HG02870 (cell line): Measurements from ENCODE around the gene NCBP3.
"Not testable (repeated sequence)": the region's sequence is repeated elsewhere in the genome, so short reads cannot be mapped to it uniquely, and the experiment has no call there.

Source experiments
- ATAC-seq: cut with Tn5 transposase; IDR thresholded peaks from one replicate; pipeline ENCODE4 v1.9.1; 2021; ENCODE audit warnings: mild to moderate bottlenecking, moderate library complexity; ENCODE audit not compliant: unreplicated experiment

NCBP3 gene

DNA sequence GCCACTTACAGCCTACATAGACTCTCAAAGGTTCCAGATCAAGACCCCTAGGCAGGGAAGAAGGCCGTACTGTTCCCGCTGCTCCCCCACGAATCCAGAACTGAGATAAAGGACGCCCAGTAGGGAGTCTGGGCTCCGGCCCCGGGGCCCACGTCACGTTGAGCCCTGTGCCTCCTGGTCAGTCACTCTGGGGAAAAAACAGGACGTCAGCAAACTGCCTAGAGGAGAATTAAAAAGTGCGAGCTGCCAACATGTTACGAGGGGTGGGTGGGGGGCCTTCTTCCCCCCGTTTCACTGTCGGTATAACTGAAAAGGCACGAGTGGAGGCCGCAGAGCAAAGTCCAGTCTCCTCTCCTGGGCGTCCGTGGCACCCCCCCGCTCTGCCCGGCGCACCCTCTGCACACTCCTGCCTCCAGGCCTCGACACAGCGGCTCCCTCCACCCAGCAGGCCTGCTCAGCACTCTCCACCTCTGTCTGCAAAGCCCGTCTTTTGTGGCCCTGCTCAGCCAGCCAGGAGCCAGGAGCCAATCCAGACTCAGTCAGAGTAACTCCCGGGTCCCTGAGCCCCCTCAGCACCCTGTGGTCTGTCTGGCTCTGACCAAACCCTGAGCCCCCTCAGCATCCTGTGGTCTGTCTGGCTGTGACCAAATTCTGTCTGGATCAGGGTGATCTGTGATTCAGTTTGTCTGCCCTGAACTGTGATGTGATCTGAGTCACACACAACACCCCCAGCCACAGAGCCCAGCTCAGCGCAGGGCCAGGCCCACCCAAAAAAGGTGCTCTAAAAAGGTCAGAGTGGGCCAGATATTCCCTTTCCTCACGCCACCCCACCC is 51.3 kb downstream of the NCBP3 start:
- no peak for ATAC-seq

DNA sequence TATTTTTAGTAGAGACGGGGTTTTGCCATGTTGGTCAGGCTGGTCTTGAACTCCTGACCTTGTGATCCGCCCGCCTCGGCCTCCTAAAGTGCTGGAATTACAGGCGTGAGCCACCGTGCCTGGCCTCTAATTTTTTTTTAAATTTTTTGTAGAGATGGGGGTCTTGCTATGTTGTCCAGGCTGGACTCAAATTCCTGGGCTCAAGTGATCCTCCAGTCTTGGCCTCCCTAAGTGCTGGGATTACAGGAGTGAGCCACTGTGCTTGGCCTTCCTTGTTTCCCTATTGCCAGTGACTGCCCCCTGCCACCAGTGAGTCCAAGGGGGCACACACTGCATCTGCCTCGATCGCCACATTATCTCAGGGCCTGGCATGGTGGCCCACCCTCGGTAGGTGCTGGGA is 51.9 kb downstream of the NCBP3 start:
- not testable (repeated sequence) for ATAC-seq

DNA sequence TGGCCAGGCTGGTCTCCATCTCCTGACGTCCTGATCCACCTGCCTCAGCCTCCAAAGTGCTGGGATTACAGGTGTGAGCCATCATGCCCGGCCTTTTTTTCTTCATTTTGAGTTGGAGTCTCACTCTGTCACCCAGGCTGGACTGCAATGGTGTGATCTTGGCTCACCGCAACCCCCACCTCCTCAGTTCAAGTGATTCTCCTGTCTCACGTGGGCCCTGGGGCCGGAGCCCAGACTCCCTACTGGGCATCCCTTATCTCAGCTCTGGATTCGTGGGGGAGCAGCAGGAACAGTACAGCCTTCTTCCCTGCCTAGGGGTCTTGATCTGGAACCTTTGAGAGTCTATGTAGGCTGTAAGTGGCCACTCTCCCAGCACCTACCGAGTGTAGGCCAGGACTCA is 52.8 kb downstream of the NCBP3 start:
- not testable (repeated sequence) for ATAC-seq

DNA sequence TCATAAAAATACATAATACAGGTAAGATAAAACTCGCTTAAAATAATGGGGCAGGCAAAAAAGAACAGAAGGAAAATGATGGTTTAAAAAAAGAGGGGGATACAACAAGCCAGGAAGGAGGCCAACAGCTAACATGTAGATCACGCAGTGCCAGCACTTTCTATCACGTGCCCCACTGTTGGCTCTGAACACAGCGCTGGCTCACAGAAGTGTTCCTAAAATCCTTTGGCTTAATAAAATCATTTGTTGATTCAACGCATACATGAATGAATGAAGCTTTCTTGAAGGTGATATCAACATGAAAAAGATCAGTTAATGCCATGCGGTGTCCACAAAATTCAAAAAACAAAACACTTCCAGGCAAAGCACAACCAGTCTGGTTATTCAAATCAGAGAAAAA is 53.6 kb downstream of the NCBP3 start:
- no peak for ATAC-seq

DNA sequence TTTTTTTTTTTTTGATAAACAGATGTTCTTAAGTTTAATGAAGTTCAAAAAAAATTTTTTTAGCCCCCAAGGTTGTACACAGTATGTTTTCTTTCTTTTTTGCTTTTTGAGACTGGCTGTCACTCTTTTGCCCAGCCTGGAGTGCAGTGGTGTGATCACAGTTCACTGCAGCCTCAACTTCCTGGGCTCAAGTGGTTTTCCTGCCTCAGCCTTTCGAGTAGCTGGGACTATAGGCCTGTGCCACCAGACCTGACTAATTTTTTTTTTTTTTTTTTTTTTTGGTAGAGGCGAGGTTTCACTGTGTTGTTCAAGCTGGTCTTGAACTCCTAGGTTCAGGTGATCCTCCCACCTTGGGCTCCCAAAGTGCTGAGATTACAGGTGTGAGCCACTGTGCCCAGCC is 57.8 kb downstream of the NCBP3 start:
- no peak for ATAC-seq

DNA sequence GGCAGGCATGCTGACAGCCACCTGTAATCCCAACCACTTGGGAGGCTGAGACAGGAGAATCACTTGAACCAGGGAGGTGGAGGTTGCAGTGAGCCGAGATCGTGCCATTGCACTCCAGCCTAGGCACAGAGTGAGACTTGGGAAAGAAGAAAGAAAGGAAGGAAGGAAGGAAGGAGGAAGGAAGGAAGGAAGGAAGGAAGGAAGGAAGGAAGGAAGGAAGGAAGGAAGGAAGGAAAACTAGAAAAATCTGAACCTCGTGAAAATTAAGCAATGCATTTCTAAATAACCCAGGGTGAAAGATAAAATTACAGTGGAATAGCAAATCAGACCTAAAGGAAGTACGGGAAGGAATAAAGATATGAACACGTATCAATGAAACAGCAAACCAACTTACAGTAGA is 60.7 kb downstream of the NCBP3 start:
- ATAC-seq, result not testable (repeated sequence)

DNA sequence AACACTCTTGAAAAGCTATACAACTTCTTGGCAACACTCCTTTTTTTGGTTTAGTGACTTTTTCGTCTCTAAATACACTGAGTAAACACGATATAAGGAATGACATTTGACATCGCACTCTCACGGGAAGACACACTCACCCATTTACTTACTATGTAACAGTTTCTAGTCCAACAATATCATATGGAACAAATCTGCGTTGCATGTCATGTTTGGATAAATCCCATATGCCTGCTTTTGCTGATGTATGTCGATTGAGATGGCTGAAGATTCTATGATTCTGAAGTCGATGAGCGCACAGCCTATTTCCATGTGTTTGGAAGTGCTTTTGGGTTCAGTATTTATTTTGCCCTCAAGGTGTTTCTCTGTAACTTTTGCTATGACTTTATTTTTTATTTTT is 63.3 kb downstream of the NCBP3 start:
- ATAC-seq, result no peak

DNA sequence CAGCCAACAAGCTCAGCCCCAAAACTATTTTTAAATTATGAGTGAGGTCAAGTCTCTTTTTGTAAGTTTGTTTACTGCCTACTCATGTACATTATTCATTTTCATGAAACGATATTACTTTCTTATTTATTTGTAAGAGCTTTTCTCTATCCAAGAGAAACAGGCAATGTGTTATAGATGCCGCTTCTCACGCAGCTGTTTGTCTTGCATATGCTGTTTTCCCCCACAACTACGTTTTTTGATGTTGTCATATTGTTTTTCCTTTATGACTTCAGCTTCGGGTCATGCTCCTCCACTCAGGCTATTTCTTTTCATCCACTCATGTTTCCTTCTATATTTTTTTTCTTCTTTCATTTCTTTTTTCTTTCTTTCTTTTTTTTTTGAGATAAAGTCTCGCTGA is 65.1 kb downstream of the NCBP3 start:
- no peak for ATAC-seq

DNA sequence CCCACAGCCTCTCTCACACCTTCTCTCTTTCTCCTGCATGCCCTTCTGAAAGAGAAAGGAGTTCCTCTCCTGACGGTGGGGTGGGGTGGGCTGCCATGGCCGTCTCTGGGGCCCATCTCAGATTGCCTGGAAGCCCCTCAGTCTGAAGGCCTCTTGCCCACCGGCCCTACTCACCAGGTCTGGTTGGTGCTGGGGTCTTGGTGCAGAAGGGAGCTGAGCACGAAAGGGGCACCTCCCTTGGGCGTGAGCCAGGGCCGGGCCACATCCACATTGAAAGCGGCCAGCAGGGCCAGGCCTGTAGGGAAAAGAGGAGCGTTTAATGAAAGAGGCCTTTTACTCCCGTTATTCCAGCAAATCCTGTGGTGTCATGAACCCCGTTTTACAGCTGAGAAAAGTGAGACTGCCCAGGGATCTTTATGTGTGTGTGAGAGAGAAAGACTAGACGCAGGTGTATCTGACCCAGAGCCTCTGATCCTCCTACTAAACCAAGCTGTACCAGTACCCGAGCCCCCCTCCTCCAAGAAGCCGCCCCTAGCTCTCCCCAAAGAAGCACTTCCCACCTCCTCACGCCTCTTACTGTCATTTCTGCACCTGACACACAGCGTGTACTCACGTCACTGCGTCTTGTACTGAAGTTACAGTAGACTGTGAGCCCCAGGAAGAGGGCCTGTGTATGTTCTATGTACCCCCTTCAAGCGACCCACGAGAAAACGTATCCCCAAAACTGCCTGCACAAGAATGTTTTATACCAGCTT is 68.5 kb downstream of the NCBP3 start:
- no peak for ATAC-seq

DNA sequence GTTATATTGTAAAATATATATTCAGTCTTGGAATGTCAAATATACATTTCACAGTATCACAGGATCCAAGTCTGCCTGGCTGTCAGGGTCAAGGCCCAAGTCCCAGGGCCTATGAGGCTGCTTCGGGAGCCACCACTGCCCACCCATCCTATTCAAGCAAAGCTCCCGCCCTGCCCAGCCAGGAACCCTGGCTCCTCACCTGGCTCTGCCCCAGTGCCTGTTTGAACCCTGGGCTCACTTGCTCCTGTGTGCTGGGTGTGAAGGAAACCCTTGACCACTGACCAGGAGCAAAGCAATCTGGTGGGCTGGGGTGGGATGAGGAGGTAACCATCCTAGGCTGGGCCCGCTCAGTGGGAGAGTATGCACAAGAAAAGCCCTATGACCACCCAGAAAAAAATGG is 72.1 kb downstream of the NCBP3 start:
- ATAC-seq, result no peak

DNA sequence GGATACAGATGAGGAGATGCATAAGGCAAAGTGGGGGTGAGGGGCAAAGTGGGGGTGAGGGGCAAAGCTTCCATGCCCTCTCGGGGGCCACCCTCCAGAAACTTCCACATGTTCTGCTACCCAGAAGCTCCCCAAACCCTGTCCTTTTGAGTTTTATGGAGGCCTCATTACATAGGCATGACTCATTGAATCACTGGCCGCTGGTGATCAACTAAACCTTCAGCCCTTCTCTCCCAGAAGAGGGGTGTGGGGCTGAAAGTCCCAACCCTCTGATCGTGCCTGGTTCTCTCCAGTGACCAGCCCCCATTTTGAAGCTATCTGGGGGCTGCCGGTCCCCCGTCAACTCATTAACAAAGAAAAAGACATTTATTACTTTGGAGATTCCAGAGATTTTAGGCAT is 72.5 kb downstream of the NCBP3 start:
- ATAC-seq, result no peak

DNA sequence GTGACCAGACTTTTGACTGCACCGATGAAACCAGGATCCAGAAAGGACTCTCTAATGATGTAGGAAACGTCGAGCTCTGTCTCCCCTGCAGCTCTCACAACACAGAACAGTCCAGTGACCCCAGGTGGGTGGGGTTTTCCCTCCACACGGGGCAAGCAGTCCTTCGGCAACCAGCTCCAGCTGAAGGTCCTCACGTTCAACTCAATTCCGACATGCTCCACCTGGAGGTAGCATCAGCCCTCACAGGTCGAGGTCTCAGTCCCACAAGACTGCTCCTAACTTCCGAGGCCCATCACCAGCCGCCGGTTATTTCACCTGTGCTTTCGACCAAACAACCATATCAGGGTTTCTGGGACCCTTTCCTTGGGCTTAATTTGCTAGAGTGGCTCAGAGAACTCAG is 73.3 kb downstream of the NCBP3 start:
- no peak for ATAC-seq

DNA sequence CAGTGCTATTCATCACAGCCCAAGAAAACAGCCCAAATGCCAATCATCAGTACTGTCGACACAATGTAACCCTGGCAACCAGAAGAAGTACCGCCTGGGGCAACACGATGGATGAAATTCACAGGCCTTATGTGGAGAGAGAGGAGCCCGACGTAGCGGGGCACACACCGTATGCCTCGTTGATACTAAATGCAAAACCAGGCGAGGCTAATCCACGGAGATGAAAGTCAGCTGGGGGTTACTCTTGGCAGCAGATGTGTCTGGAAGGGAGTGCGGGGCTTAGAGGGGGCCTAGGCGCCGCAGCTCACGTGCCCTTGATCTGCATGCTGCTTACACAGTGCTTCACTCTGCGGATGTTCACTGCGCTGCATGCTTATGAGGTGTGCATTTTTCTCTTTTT is 74.9 kb downstream of the NCBP3 start:
- no peak for ATAC-seq

DNA sequence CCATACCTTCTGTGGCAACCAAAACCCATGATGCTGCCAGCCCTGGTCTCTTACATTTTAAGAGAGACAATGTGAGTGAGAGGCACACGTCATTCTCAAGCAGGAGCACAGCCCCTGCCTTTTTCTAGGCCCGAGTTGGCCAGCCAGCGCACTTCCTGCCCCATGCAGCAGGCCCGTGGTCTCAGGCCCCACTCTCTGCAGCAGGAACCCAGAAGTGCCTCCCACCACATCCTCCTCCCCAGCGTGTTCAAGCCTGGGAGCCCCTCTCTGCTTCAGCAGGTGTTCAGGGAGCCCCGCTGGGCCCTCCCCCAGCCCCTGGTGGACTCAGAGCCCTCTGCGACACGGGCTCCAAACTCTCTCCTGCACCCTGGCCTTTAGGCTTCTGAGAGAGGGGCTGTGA is 75.6 kb downstream of the NCBP3 start:
- ATAC-seq, result no peak

DNA sequence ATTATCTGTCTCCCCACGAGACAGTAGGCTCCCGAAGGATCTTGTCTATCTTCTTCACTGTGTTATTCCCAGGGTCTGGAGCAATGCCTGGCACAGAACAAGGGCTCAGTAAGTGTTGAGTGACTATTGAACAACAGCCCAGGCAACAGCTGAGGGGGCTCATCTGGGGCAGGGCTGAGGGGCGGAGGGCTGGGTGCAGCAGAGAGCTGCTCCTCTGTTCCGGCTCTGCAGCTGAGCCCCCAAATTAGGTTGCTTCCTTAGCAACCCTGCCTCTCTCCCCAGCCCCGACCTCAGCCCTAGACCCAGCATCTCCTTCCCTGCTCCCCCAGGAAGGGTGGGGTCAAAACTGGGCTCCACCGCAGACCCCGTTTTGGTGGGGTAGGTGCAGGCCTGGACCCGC is 77.3 kb downstream of the NCBP3 start:
- ATAC-seq, result no peak

DNA sequence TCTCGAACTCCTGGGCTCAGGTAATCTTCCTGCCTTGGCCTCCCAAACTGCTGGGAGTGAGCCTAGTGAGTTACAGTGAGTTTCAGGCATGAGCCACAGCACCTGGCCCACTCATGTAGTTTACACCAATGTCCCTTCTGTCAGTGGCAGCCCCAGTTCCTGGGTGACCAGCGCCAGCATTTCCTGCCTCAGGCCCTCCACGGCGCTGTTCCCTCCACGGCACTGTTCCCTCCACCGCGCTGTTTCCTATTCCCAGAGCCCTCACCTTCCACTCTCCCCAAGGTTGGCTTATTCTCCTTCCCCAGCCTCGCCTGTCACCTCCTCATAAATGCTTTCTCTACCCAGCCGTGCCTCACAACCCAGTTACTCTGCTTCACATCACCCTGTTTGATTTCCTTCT is 77.7 kb downstream of the NCBP3 start:
- ATAC-seq, result no peak

DNA sequence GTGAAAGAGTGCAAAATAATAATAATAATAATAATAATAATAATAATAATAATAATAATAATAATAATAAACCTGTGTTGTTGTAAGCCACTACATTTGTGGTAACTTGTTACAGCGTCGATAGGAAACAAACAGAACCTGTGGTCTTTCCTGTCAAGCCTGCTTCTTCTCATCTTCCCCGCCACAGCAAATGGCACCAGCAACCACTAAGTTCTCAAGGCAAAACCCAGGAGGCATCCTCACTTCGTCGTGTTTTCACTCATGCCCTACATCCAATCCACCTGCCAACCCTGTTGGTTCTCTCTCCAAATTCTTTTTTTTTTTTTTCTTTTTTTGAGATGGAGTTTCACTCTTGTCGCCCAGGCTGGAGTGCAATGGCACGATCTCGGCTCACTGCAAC is 79.3 kb downstream of the NCBP3 start:
- ATAC-seq, result no peak

DNA sequence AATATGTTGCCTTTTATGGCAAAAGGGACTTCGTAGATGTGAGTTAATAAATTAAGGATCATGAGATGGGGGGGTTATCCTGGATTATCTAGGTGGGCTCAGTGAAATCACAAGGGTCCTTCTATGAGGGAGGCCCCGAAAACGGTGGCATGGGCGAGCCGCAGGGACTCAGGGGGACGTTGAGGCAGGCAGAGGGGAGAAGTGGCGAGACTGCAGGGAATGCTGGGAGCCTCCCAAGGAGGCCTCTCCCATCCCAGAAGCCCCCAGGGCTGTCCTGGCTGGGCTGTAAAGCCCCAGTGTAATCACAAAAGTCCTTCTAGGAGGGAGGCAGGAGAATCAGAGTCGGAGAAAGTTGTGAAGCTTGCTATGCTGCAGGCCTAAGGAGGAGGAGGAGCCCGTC is 80.1 kb downstream of the NCBP3 start:
- ATAC-seq, result no peak

DNA sequence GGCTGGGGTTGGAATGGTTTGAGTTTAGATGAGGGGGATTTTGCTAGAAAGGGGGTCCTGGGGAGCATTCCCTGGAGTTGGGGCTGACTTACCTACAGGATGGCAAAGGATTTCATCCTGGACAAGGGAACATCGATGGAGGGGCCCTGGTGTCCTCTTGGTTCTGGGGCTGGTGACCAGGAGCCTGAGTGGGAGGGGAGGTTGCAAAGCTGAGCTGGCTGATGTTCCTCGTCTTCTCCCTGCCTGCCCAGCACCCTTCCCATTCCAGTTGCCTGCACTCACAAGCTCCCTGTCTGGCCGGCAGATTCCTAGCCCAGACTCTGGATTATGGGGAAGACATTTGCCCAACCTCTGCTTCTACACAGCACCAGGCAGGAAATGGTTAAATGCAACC is 82.3 kb downstream of the NCBP3 start:
- ATAC-seq, result no peak

DNA sequence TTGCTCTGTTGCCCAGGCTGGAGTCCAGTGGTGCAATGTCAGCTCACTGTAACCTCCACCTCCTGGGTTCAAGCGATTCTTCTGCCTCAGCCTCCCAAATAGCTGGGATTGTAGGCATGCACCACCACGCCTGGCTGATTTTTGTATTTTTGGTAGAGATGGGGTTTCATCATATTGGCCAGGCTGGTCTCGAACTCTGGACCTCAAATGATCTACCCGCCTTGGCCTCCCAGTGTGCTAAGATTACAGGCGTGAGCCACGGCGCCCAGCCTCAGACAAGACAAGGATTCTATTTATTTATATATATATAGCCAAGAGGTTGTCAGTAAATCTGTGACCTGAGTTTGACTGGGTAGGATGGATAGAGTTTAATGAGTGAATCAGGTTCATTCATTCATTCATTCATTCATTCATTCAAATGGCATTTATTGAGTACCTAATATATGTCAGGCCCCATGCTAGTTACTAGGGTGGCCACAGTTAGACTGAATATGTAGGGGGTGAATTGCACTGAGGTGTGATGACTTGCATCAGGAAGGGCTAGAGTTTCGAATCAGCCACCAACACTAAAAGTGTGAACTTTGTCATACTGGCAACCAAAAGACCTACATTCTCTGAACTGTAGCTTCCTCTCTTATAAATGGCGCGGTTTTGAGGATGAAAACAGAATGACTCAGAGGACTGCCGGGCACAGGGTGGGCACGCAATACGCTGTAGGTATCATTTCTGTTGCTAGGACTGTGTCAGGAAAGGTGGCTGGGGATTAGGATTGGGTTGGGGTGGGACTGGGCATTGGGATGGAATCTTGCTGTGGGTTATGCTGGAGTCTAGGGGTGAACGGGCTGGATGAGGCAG is 82.9 kb downstream of the NCBP3 start:
- no peak for ATAC-seq

DNA sequence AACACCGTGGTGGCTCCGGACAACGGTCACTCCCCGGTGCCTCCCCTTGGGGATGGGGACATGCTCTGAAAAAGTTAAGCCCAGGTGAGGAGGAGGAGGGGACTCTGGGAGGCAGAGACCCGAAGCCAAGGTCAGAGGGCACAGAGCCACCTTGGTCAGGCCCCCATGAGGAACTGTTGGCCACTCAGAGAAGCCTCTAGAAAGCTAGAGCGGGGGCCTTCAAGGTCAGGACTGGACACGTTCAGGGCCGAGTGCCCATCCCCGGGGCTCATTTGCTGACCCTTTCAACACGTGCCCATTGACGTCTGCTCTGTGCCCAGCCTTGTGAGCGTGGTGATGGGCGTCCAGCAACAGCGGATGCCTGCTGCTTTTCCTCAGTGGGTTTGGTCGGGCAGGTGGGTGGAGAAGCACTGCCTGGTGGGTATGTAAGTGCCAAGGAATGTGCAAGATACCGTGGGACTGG is 84.1 kb downstream of the NCBP3 start:
- ATAC-seq, result no peak
